ENCODE results near the gene CFAP20DC. TPM values are rescaled to one million over a fixed set of nuclear protein-coding genes. Genes with fewer than 3 reads are reported as not detected.

Gene CFAP20DC
- total and polyA plus RNA-seq, 2 of the 8 experiments (the other 6 are each of a cell fraction or from before 2014, with no cell fraction given), result 2.2 to 2.8 TPM

DNA sequence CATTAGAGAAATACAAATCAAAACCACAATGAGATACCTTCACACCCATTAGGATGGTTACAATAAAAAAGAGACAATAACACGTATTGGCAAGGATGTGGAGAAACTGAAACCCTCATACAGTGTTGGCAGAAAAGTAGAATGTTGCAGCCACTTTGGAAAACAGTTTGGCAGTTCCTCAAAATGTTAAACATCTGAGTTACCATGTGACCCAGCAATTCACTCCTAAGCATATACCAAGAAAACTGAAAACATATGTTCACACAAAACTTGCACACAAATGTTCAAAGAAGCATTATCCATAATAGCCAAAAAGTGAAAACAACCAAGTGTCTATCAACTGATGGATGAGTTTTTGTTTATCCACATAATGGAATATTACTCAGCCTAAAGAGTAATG lies 216.3 kb downstream of the CFAP20DC start:
- Histone ChIP-seq H3K79me1 (ENCODE audit: low read depth, low read length) (no peaks in the 10 kb centered on the region; the same call in 1 of the 2 replicates), H3K4me2 (ENCODE audit: insufficient read depth in 1 of 2, low read depth in 2 of 2, low read length in 2 of 2) (no peak overlapping the region), H3K18ac (ENCODE audit: extremely low read depth, low read length) (no peak overlapping the region), H3K36me3 (ENCODE audit: control insufficient read depth in 2 of 4, insufficient read depth in 4 of 4, low read length in 3 of 4) (peaks cover 0 to 18% (median 0%) of the 10 kb centered on the region in 4 experiments; a peak in 2 of 8 replicates), H4K20me1 (replicated peaks in 1 of 2; ENCODE audit: control insufficient read depth in 1 of 2, insufficient read depth in 2 of 2, low read length in 2 of 2) (no peaks in the 10 kb centered on the region), H3K4me1 (replicated peaks in 1 of 4; ENCODE audit: control insufficient read depth in 3 of 4, insufficient read depth in 4 of 4, low read length in 3 of 4) (no peaks in the 10 kb centered on the region), H3K9me3 (ENCODE audit: insufficient read depth in 2 of 2, low read depth in 1 of 2, low read length in 1 of 2) (no peaks in the 10 kb centered on the region), H2BK5ac (ENCODE audit: low read depth, low read length) (no peak overlapping the region), H2BK120ac (replicated peaks; ENCODE audit: low read depth, low read length) (no peak overlapping the region), H3K9ac (replicated peaks in 1 of 4; ENCODE audit: extremely low read depth in 1 of 4, low read depth in 3 of 4, low read length in 3 of 4) (no peak overlapping the region), H2AK5ac (ENCODE audit: low read depth, low read length) (no peak overlapping the region), H3K27ac (ENCODE audit: low read depth, low read length) (no peak overlapping the region), H3K79me2 (ENCODE audit: control insufficient read depth in 1 of 2, insufficient read depth in 2 of 2, low read length in 2 of 2) (no peaks in the 10 kb centered on the region), H4K91ac (replicated peaks; ENCODE audit: insufficient read length, low read length) (no peak overlapping the region), H3K23ac (ENCODE audit: insufficient read length) (no peak overlapping the region), H4K8ac (ENCODE audit: extremely low read depth, insufficient read depth, low read length) (no peak overlapping the region), H3K27me3 (replicated peaks in 1 of 4; ENCODE audit: control insufficient read depth in 3 of 4, extremely low read depth in 1 of 4, insufficient read depth in 3 of 4, low read length in 3 of 4) (no peaks in the 10 kb centered on the region), H4K5ac (ENCODE audit: insufficient read length, low read depth, low read length) (no peak overlapping the region), H3K4me3 (ENCODE audit: extremely low read depth in 1 of 4, insufficient read depth in 2 of 4, low read depth in 3 of 4, low read length in 4 of 4) (no peak overlapping the region), H3K56ac (replicated peaks; ENCODE audit: insufficient read length, low read depth, low read length) (no peak overlapping the region), H2BK12ac (ENCODE audit: low read depth, low read length) (no peak overlapping the region), H3K23me2 (ENCODE audit: low read depth, low read length) (no peaks in the 10 kb centered on the region), H3K4ac (replicated peaks; ENCODE audit: insufficient read length, low read depth, low read length) (no peak overlapping the region), H3K14ac (ENCODE audit: insufficient read length) (no peak overlapping the region), H2AFZ (ENCODE audit: low read length) (no peak overlapping the region), H2BK20ac (ENCODE audit: low read length) (no peak overlapping the region), H2BK15ac (ENCODE audit: low read length) (no peak overlapping the region)
- 78% methylated on average over 1 of the region's 1 CpG; no CpG with 5 or more reads in 1 of the 2 experiments for WGBS, 2 experiments (ENCODE audit: extremely low coverage in 1 of 2, insufficient coverage in 1 of 2, insufficient read length in 1 of 2, insufficient replicate concordance in 2 of 2, low coverage in 1 of 2, low lambda C conversion rate in 2 of 2, missing lambda C conversion rate in 1 of 2)
- CTCF ChIA-PET (ENCODE audit: partially characterized antibody), result no interaction called here
- POLR2A ChIA-PET (ENCODE audit: partially characterized antibody), result no interaction called here
- FAIRE-seq (no peak), DNase-seq (ENCODE audit: low read depth in 1 of 2, low spot score in 2 of 2) (no peak)
- TF ChIP-seq TAF7 (optimal IDR thresholded peaks at IDR 0.05; ENCODE audit: borderline replicate concordance, low read depth, low read length), result no peak
- TF ChIP-seq SIRT6 (IDR thresholded peaks at IDR 0.05; ENCODE audit: low read length), result no peak
- no peak for TF ChIP-seq SP2 (IDR thresholded peaks at IDR 0.05; ENCODE audit: low read length)
- no peak for TF ChIP-seq BCL11A (IDR thresholded peaks at IDR 0.05; ENCODE audit: low read depth in 2 of 2, low read length in 2 of 2)
- no peak for TF ChIP-seq ZNF274 (IDR thresholded peaks at IDR 0.05; ENCODE audit: borderline replicate concordance, extremely low read depth, low read length)
- no peak for TF ChIP-seq GABPA (IDR thresholded peaks at IDR 0.05; ENCODE audit: borderline replicate concordance, insufficient read depth, low read length)
- no peak for TF ChIP-seq SP1 (IDR thresholded peaks at IDR 0.05; ENCODE audit: low read depth, low read length)
- no peak for TF ChIP-seq CBX5 (IDR thresholded peaks at IDR 0.05; ENCODE audit: low read depth, low read length)
- TF ChIP-seq CTBP2 (IDR thresholded peaks at IDR 0.05; ENCODE audit: borderline replicate concordance, insufficient read depth, insufficient read length, low read length), result no peak
- no peak for TF ChIP-seq YY1 (IDR thresholded peaks at IDR 0.05; ENCODE audit: low read depth, low read length)
- TF ChIP-seq BRCA1 (IDR thresholded peaks at IDR 0.05; ENCODE audit: low read depth, low read length), result no peak

All from H1 (cell line).